NCI-H446 (cell line): ENCODE data around the gene MCIDAS.
A peak's percentile ranks its signal among the peaks of the same experiment; 100 is the strongest.

Experiments
- DNase-seq, 2 experiments: peaks; one replicate each; lab custom pipeline; 2025; lab: John Stamatoyannopoulos, UW

Gene MCIDAS

DNA sequence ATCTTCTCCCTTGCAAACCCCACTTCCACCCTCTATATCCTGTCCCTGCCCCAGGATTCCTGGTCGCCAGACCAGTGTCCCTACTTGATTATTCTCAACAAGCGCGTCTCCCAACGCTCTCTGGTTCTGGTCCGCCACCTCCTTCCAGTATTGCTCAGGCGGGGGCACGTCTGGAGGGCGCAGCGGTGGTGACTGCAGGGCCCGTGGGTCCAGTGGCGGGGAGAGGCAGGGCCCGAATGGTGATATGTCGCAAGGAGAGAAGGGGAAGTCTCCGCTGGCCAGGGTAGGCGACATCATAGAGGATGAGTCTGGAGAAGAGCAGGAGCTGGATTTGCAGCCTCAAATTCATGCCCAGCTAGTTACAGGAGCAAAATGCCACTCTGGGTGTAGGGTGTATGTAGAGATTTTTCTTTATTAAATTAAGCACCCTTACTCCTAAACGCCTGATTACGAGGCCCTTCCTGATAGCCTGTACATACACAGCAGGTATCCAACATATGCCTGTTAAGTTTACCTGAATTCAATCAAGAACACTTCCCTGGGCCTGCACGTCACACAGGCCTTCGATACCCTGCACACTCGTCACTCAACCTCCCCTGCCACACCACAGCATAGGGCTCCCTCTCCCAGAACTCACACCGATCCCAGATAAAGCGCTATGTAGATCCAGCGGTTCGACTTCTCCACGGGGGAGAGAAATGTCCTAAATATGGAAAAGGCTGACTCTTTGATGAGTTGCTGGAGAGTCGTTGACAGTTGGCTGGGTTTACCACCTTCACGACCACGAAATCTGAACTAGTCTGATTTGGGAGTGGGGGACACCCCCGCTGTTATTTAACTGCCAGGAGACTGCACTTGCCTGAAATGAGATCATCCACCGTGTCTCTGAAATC is 4.8 kb downstream of the MCIDAS start:
- no peak for DNase-seq

DNA sequence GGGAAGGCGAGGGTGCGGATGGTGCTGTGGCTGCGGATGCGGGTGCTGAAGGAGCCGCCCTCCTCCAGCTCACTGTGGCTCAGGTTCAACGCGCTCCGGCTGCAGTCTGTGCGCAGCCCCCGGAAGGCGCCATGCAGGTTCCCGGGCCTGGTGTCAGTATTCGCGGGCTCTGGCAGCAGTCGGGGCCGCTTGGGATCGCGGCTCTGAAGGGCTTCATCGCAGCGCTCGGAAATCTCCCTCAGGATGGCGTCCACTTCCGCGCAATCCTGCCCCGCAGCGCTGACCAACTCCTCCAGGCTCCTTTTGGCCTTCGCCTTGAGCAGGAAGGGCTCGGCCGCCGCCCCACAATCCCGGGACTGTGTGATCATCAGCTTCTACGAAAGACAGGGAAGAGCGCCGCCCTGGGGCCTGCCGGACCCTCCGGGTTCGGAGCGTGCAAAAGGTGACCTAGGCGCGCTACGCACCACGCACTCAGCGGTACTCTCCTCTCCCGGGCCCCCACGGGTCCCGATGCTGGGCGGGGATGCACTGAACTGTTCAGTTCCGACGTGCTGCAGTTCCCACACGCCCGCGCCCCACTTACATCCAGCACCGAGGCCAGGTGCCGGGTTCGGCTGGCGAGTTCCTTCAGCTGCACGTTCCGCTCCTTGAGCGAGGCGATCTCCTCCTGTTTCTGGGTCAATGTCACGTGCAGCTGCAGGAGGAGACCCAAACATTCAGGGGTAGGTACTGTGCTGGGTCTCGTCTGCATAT is 6.5 kb downstream of the MCIDAS start:
- no peak for DNase-seq

DNA sequence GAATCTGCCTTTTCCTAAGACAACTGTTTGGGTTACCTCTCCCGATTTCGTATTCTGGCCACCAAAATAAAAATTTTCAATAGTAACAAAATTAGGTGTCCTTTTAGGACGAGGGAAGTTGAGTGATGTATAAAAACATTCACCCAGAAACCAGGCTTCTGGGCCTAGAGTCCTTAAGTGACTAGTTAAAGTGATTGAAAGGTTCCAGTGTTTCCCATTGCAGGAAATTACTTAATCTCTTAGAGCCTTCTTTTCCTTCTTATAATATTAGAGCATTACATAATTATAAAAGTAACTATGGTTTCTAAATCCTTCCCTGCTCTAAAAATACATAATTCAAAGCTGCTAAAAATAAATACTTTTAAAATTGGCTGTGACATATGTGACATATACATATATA is 7.3 kb downstream of the MCIDAS start:
- no peak for DNase-seq

DNA sequence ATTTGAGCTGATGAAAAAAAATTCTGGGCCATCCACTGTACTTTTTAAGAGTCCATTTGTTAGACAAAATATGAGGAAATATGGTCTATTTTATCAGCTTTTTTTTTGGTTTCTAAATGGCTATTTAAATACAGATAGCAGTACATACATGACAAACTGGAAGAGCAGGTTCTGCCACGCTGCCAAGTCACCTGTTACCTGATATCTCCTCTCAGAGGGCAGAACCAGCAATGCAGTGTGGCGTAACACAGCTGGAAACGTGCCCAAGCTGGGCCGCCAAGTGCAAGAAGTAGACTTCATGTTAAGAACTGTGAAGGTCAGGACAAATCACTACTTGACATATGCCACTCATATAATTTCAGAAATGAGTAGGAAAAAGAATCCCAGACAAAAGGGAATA is 8.1 kb downstream of the MCIDAS start:
- DNase-seq: no peak

DNA sequence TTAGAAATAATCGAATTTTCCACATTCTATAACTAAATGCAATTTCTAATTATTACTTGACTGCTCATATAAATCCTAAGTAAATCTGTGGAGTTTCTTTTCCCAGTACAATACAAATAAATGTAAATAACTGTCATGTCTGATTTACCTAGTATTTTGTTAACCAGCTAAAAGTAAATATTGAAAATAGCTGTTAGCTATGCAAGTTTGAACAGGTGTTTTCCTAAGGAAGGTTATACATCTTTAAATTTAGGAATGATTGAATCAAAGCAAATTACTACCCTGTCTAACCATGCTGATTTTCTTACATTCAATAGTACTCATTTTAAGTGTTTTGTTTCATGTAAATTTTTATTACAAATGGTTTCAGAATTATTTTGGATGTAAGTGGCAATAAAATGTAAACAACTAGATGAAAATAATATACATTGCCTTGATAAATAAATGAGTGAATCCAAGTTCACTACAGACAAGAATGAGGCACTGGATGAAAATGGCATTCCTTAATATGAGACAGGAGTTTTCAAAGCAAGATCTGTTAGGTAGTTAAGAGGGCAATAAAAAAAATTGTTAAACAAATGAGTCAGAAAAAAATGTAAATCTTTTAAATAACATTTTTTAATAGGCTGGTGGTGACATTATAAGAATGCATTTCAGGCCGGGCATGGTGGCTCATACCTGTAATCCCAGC is 15.8 kb downstream of the MCIDAS start:
- DNase-seq: no peak

DNA sequence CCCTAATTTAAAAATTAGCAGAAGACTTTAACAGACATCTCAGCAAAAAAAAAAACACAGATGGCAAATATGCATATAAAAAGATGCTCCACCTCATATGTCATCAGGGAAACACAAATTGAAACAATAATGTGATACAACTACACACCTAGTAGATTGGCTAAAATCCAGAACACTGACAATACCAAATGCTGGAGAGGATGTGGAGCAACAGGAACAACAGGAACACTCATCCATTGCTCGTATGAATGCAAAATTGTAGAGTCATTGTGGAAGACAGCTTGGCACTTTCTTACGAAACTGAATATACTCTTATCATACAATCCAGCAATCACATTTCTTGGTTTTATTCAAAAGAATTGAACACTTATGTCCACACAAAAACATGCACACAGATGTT is 22.1 kb downstream of the MCIDAS start:
- DNase-seq: no peak

DNA sequence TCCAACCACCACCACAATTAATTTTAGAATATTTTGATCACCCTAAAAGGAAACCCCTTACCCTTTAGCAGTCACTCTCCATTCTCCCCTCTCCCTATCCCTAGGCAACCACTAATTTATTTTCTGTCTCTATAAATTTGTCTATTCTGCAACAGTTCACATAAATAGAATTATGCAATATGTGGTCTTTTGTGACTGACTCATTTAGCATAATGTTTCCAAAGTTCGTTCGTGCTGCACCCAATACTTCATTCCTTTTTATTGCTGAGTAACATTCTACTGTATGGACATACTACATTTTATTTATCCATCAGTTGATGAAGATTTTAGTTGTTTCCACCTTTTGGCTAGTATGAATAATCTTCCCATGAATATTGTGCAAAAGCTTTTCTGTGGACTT is 36.0 kb downstream of the MCIDAS start:
- no peak for DNase-seq

DNA sequence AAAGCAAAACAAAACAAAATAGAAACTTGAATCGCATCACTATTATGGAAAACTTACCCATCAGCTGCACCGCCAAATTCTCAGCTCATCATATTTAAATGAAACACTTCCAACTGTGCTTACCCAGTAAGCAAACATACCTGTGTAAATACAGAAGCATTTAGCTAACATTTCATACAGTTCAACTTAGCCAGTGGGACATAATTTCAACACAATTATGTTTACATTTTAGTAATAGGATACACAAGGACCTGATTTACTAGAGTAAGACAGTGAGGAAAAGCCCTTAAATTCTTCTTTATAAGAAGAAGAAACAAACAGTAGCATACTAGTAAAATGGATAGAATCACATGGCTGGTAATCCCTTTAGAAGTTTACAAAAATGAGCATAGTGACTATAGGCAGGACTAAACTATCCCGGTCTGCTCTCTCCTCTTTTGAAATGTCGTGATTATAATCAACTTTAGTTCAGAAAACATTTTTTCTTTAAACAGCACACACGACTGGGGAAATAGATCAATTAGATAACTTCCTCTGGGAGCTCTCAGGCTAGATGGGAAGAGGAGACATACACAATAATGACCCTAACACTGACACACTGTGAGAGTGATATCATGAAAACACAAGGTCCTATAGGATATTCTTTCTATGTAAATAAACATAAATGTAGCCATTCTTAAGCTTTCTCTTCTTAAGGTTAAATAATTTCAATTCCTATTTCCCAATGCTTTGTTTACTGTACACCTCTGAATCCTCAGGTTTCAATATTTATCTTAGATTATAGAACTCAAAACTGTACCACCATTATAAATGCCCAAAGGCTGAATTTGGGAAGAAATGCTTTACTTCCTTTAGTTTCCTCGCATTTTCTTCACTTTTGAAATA is 38.2 kb downstream of the MCIDAS start:
- no peak for DNase-seq

DNA sequence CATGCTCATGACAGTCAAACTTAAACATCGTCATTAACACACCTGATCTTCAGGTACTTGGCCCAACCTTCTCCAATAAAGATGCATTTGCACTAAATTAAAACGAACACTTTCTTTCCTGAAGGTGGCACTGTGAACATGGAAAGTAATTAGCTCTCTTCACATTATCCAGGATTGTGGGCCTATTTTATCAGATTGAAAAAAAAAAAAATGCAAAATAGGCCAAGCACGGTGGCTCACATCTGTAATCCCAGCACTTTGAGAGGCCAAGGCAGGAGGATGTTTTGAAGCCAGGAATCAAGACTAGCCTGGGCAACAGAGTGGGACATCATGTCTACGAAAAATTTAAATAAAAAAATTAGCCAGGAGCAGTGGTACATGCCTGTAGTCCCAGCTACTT is 39.7 kb downstream of the MCIDAS start:
- peak; percentile 3 to 24 for DNase-seq

DNA sequence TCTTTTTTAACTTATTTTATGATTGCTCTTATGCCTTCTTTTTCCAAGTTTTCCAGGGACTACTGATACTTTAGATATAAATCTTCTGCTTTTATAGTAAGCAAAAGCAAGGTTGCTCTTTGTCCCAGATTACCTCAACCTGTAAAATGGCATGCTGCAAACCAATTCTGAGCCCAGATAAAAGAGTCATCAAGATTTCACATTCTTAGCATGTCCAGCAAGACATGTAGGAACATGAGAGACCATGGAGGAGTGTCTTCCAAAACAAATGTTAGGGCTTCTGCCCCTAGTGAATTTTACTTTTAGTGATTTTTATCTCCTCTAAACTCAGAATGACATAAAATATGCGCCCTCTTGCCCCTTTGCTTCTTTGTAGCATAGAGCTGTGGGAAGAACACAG is 47.1 kb downstream of the MCIDAS start:
- no peak for DNase-seq

DNA sequence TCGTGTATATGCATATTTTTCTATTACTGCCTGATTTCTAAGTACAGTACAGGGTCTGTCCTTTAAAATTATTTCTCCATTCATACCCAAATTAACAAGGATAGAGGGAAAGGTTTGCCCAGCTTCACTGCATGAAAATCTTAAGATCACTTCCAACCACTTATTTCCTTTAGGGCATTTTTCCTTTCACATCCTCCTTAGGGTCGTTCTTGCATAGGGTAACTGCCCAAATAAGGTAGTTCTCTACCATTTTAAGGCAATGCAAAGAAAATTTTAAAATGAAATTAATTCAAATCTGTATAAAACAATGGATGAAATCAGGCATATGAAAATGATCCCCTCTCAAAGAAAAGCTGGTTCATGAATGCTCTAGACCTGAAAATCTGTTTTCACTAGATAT is 50.0 kb downstream of the MCIDAS start:
- no peak for DNase-seq

DNA sequence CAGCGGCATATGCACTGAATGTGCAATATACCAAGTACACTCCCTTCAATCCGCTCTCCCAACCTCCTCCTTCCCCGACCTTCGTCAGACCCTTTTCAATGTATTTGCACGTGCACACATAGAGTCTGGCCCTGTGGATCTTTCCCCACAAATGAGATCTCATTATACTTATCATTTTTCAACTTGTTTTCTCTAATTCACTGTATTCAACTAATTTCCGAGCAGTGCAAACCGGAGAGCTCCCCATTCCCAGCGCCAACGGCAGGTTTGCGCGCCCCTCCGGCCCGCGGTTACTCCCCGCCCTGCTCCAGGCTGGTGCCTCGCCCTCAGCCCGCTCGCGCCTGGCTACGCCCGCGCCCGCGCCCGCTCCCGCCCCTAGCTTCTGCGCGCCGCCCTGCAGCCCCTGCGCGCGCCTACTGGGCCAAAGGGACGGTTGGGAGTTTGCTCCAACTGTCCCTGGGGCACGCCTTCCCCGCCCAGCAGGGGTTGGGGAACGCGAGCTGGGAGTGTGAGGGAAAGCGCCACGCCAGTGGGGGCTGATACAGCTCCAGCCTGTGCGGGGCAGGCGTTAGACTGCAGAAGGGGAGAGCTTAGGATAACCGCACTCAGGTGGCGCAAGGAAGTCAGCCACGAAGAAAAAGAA is 50.8 kb downstream of the MCIDAS start:
- DNase-seq: no peak

DNA sequence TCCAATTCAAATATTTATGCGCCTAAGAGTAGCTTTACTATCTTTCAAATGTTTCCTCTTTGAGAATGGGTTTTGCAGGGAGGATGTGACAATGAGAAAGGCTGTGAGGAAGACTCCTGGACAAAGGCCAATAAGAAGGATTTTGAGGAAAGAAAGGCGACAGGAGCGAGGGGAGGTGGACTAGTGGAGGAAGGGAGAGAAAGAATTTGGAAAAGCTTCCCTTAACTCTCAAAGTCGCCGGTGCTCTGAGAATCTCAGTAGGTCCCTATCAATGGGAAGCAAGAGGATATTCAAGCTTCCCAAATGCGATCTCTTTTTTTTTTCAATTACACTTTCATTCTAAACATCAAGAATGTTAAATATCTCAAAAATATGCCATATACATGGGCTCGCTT is 51.3 kb downstream of the MCIDAS start:
- DNase-seq: no peak

DNA sequence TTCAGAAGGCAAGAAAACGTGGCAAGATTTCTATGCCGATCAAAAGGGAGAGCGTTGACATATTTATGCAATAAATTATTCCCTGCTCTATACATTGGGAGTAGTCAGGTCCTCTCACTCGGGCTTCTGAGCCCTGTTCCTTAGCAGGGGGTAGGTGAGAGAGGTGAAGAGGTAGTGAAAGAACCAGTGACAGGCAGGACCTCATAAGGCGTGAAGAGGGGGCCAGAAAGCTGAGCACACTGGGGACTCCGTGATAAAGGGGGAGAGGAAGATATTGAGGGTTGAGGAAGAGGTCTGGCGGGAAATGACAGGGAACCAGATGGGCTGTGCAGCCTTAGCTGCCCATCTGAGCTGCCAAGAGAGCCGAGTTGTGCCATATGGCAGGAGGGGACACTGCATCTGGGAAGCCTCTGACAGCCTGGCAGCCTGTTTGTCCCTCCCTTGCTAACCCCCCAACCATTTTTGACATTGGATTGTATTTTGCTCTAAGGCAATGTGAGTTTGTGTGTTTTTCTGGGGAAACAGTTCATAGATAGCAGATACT is 53.4 kb downstream of the MCIDAS start:
- peak; percentile 23 to 71 for DNase-seq

DNA sequence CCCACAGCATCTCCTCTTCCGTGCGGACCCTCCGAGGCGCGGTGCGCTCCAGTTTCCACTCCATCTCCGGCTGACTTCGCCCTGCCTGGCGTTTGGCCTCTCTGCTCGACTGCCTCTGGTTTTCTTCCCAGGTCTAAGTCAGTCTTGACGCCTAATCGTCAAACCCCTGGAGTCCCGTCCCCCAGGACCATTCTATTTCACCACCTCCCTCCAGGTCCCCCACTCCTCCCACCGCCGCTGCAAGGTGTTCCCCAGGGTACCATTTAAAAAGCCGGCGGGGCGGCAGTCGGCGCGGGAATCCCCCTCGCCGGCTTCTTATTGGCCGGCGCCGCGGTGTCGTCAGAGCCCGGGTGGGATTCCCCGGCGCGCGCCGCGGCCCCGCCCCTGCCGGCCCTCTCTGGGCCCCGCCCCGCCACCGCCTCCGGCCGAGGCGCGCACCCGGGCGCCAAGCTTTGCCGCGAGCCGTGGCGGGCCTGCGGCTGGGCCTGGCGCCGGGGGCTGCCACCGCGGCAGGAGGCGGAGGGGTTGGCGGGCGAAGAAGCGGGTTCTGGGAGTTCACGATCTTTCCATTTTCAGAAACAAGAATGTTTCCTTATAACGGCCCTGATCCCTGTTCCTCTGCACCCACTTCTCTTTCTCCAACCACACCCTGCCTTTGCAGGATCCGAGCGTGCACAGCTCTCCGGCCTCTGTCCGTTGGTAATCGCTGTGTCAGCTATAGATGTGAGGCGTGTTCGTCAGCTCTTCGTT is 54.0 kb downstream of the MCIDAS start, which contains the start of gene CDC20B:
Gene CDC20B, minus strand, starts transcription at position 241 of the 750 bp plus-strand sequence. Its CDS starts 177 bp downstream, at position 64.
- peak; percentile 46 to 87 for DNase-seq

DNA sequence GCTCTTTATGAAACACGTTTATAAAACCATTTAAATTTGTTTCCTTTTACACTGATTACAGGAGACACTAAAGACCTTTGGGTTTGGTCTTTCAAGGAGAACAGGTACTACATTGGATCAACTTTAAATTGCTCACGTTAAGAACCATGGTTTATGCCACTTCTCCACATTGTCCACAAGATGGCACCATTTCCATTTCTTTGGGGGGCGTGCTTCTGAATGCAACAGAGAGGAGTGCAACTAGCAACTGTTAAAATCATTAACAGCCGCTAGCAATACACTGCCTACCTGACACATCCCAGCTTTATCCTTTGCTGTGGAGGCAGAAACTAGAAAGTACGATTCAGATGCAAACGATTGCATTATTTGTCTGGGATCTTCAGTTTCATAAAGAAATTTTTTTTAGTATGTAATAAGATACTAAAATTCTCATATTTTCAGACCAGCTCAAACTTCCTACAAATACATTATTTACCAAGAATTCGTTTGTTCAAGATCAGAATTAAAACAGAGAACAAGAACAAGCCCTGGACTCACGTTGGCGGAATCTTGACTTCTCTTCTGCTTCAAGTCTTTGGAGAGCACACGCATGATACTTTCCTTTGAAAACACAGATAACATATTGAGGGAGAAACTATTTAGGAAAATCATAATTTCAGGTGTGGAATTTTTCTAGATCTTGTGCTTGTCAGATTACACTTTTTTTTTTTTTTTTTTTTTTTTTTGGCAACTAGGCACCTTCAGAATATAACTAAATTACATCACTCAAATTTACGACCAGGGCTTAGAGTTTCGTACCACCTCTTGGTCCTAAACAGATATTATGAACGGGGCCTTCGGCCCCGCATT is 54.8 kb downstream of the MCIDAS start:
- DNase-seq: peak; percentile 62 to 83

DNA sequence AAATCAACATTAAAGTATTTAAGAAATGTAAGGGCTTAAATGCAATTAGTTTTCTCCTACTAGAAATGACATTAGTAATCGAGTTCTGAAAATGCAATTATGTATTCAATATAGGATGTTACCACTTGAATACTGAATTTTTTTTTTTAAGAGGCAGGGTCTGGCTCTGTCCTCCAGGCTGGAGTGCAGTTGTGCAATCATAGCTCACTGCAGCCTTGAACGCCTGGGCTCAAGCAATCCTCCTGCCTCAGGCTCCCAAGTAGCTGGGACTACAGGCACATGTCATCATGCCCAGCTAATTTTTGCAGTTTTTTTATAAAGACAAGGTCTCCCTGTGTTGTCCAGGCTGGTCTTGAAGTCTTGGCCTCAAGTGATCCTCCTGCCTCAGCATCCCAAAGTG is 55.6 kb downstream of the MCIDAS start:
- no peak for DNase-seq
